ENCODE measurements around the gene ARFGAP1.

The ARFGAP1 gene

GRCh38 chr20:63309261-63310071 lies 36.9 kb downstream of the ARFGAP1 start:
- Histone ChIP-seq H3K9me3 (ENCODE audit: control insufficient read depth, insufficient read depth, low read length) (no peaks in the 10 kb centered on the region), H3K27me3 (ENCODE audit: control insufficient read depth, insufficient read depth, low read length) (no peaks in the 10 kb centered on the region), H3K36me3 (ENCODE audit: control insufficient read depth, insufficient read depth, low read length) (no peaks in the 10 kb centered on the region), H3K4me3 (ENCODE audit: low read length) (no peak overlapping the region), H3K4me1 (ENCODE audit: control insufficient read depth, insufficient read depth, low read length) (no peaks in the 10 kb centered on the region), H3K27ac (ENCODE audit: low read length) (no peak overlapping the region)
- DNase-seq (ENCODE audit: low read depth, low spot score), result no peak
- no CpG with 5 or more reads among the region's 35 CpGs for WGBS (ENCODE audit: insufficient coverage, insufficient read length)

- H3K27me3 ChIP-seq (ENCODE audit: control insufficient read depth, insufficient read depth, low read length), result no peaks in the 10 kb centered on the region
- H3K4me3 ChIP-seq (ENCODE audit: low read length), result no peak overlapping the region
- no CpG with 5 or more reads among the region's 20 CpGs for WGBS (ENCODE audit: insufficient coverage, insufficient read length)
These were observed 37.8 kb downstream of the ARFGAP1 start for GRCh38 chr20:63310265-63310991.

GRCh38 chr20:63311186-63311832 lies 38.7 kb downstream of the ARFGAP1 start:
- DNase-seq (ENCODE audit: low read depth, low spot score), result no peak
- H3K27ac ChIP-seq (ENCODE audit: low read length), result no peak overlapping the region
- H3K4me3 ChIP-seq (ENCODE audit: low read length), result no peak overlapping the region
- no peaks in the 10 kb centered on the region for H3K27me3 ChIP-seq (ENCODE audit: control insufficient read depth, insufficient read depth, low read length)
- WGBS (ENCODE audit: insufficient coverage, insufficient read length), result no CpG with 5 or more reads among the region's 29 CpGs
- no peaks in the 10 kb centered on the region for H3K9me3 ChIP-seq (ENCODE audit: control insufficient read depth, insufficient read depth, low read length)
- no peaks in the 10 kb centered on the region for H3K36me3 ChIP-seq (ENCODE audit: control insufficient read depth, insufficient read depth, low read length)
- H3K4me1 ChIP-seq (ENCODE audit: control insufficient read depth, insufficient read depth, low read length), result no peaks in the 10 kb centered on the region

More at GRCh38 chr20:63310265-63310991, 37.8 kb downstream of the ARFGAP1 start:
- DNase-seq (ENCODE audit: low read depth, low spot score), result no peak
- Histone ChIP-seq H3K9me3 (ENCODE audit: control insufficient read depth, insufficient read depth, low read length) (no peaks in the 10 kb centered on the region), H3K27ac (ENCODE audit: low read length) (no peak overlapping the region), H3K36me3 (ENCODE audit: control insufficient read depth, insufficient read depth, low read length) (no peaks in the 10 kb centered on the region), H3K4me1 (ENCODE audit: control insufficient read depth, insufficient read depth, low read length) (no peaks in the 10 kb centered on the region)

- Histone ChIP-seq H3K4me1 (ENCODE audit: control insufficient read depth, insufficient read depth, low read length) (no peaks in the 10 kb centered on the region), H3K27me3 (ENCODE audit: control insufficient read depth, insufficient read depth, low read length) (no peaks in the 10 kb centered on the region), H3K27ac (ENCODE audit: low read length) (no peak overlapping the region), H3K9me3 (ENCODE audit: control insufficient read depth, insufficient read depth, low read length) (no peaks in the 10 kb centered on the region), H3K36me3 (ENCODE audit: control insufficient read depth, insufficient read depth, low read length) (no peaks in the 10 kb centered on the region), H3K4me3 (ENCODE audit: low read length) (no peak overlapping the region)
- DNase-seq (ENCODE audit: low read depth, low spot score), result no peak
- no CpG with 5 or more reads among the region's 18 CpGs for WGBS (ENCODE audit: insufficient coverage, insufficient read length)
These were observed 39.2 kb downstream of the ARFGAP1 start for GRCh38 chr20:63311833-63312243.

GRCh38 chr20:63312273-63312672 lies 39.7 kb downstream of the ARFGAP1 start:
- Histone ChIP-seq H3K4me3 (ENCODE audit: low read length) (no peak overlapping the region), H3K4me1 (ENCODE audit: control insufficient read depth, insufficient read depth, low read length) (no peaks in the 10 kb centered on the region), H3K27me3 (ENCODE audit: control insufficient read depth, insufficient read depth, low read length) (no peaks in the 10 kb centered on the region), H3K27ac (ENCODE audit: low read length) (no peak overlapping the region), H3K36me3 (ENCODE audit: control insufficient read depth, insufficient read depth, low read length) (no peaks in the 10 kb centered on the region), H3K9me3 (ENCODE audit: control insufficient read depth, insufficient read depth, low read length) (no peaks in the 10 kb centered on the region)
- no peak for DNase-seq (ENCODE audit: low read depth, low spot score)
- WGBS (ENCODE audit: insufficient coverage, insufficient read length), result no CpG with 5 or more reads among the region's 9 CpGs

- Histone ChIP-seq H3K4me1 (ENCODE audit: control insufficient read depth, insufficient read depth, low read length) (no peaks in the 10 kb centered on the region), H3K27me3 (ENCODE audit: control insufficient read depth, insufficient read depth, low read length) (no peaks in the 10 kb centered on the region), H3K9me3 (ENCODE audit: control insufficient read depth, insufficient read depth, low read length) (no peaks in the 10 kb centered on the region), H3K36me3 (ENCODE audit: control insufficient read depth, insufficient read depth, low read length) (no peaks in the 10 kb centered on the region), H3K27ac (ENCODE audit: low read length) (no peak overlapping the region), H3K4me3 (ENCODE audit: low read length) (no peak overlapping the region)
- DNase-seq (ENCODE audit: low read depth, low spot score), result no peak
- no CpG with 5 or more reads among the region's 22 CpGs for WGBS (ENCODE audit: insufficient coverage, insufficient read length)
These were observed 40.2 kb downstream of the ARFGAP1 start for GRCh38 chr20:63312690-63313348.

- no peaks in the 10 kb centered on the region for H3K4me1 ChIP-seq (ENCODE audit: control insufficient read depth, insufficient read depth, low read length)
- no peaks in the 10 kb centered on the region for H3K27me3 ChIP-seq (ENCODE audit: control insufficient read depth, insufficient read depth, low read length)
- H3K4me3 ChIP-seq (ENCODE audit: low read length), result no peak overlapping the region
- H3K27ac ChIP-seq (ENCODE audit: low read length), result no peak overlapping the region
- DNase-seq (ENCODE audit: low read depth, low spot score), result no peak
- H3K36me3 ChIP-seq (ENCODE audit: control insufficient read depth, insufficient read depth, low read length), result no peaks in the 10 kb centered on the region
- WGBS (ENCODE audit: insufficient coverage, insufficient read length), result no CpG with 5 or more reads among the region's 25 CpGs
- no peaks in the 10 kb centered on the region for H3K9me3 ChIP-seq (ENCODE audit: control insufficient read depth, insufficient read depth, low read length)
These were observed 40.9 kb downstream of the ARFGAP1 start for GRCh38 chr20:63313349-63314014.

GRCh38 chr20:63314015-63314471 lies 41.4 kb downstream of the ARFGAP1 start:
- WGBS (ENCODE audit: insufficient coverage, insufficient read length), result no CpG with 5 or more reads among the region's 9 CpGs
- no peak overlapping the region for H3K4me3 ChIP-seq (ENCODE audit: low read length)
- no peak for DNase-seq (ENCODE audit: low read depth, low spot score)
- no peaks in the 10 kb centered on the region for H3K27me3 ChIP-seq (ENCODE audit: control insufficient read depth, insufficient read depth, low read length)
- no peaks in the 10 kb centered on the region for H3K36me3 ChIP-seq (ENCODE audit: control insufficient read depth, insufficient read depth, low read length)
- H3K4me1 ChIP-seq (ENCODE audit: control insufficient read depth, insufficient read depth, low read length), result no peaks in the 10 kb centered on the region
- no peak overlapping the region for H3K27ac ChIP-seq (ENCODE audit: low read length)
- H3K9me3 ChIP-seq (ENCODE audit: control insufficient read depth, insufficient read depth, low read length), result no peaks in the 10 kb centered on the region

- Histone ChIP-seq H3K4me3 (ENCODE audit: low read length) (no peak overlapping the region), H3K36me3 (ENCODE audit: control insufficient read depth, insufficient read depth, low read length) (no peaks in the 10 kb centered on the region), H3K27ac (ENCODE audit: low read length) (no peak overlapping the region), H3K4me1 (ENCODE audit: control insufficient read depth, insufficient read depth, low read length) (no peaks in the 10 kb centered on the region), H3K27me3 (ENCODE audit: control insufficient read depth, insufficient read depth, low read length) (no peaks in the 10 kb centered on the region), H3K9me3 (ENCODE audit: control insufficient read depth, insufficient read depth, low read length) (no peaks in the 10 kb centered on the region)
- no CpG with 5 or more reads among the region's 21 CpGs for WGBS (ENCODE audit: insufficient coverage, insufficient read length)
- DNase-seq (ENCODE audit: low read depth, low spot score), result no peak
These were observed 42.1 kb downstream of the ARFGAP1 start for GRCh38 chr20:63314566-63315239.
